Fibroblast of the aortic adventitia (primary cell): ENCODE results near the gene ZKSCAN8. TPM values are rescaled to one million over a fixed set of nuclear protein-coding genes. Genes with fewer than 3 reads are reported as not detected.

Experiments
- DNase-seq: peaks from one replicate; pipeline ENCODE4 v3.0.0-alpha.2; 2010; ENCODE audit warnings: low read depth
- H3K4me3 ChIP-seq: 2 replicates; pipeline ENCODE4 v1.5.1; 2011; ENCODE audit warnings: low read depth, mild to moderate bottlenecking, control low read depth, low read length, moderate library complexity
- total RNA-seq: library from RNA; depleted of rRNA; stranded (reverse); fragments of >200 nt; gene quantifications from 2 replicates; pipeline ENCODE4 v1.2.3, GENCODE V29; 2012; ENCODE audit warnings: low replicate concordance
- TF ChIP-seq, protein P1 (sequence below): IDR thresholded peaks from 2 replicates; pipeline ENCODE4 v1.5.1; 2011; ENCODE audit warnings: mild to moderate bottlenecking, low read length, control low read depth, inconsistent platforms; ENCODE audit not compliant: insufficient read depth

ZKSCAN8 gene
- total RNA-seq, 1 donor = 21.2 TPM

DNA sequence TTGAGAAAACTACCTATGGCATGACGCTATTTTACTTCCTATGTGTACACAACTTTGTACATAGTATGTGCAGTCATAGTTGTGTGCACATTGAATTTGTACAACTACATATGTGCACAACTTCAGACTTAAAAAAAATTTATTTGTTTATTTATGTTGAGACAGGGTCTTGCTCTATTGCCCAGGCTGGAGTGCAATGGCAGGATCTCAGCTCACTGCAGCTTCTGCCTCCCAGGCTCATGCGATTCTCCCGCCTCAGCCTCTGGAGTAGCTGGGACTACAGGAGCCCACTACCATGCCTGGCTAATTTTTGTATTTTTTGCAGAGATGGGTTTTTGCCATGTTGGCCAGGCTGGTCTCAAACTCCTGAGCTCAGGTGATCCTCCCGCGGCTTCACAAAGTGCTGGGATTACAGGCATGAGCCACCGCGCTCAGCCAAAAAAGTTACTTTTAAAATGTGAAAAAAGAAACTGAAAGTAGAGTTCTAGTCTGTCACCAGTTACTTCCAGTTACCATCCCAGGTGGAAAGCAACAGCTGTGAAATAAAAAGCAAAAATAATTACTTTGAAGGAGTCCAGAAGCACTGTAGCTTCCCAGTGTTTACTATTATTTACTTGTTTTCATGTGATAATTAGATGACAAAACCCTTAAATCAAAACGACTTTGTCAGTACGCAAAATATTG is 1.7 kb upstream of the ZKSCAN8 start:
- TF ChIP-seq, protein P1, sequence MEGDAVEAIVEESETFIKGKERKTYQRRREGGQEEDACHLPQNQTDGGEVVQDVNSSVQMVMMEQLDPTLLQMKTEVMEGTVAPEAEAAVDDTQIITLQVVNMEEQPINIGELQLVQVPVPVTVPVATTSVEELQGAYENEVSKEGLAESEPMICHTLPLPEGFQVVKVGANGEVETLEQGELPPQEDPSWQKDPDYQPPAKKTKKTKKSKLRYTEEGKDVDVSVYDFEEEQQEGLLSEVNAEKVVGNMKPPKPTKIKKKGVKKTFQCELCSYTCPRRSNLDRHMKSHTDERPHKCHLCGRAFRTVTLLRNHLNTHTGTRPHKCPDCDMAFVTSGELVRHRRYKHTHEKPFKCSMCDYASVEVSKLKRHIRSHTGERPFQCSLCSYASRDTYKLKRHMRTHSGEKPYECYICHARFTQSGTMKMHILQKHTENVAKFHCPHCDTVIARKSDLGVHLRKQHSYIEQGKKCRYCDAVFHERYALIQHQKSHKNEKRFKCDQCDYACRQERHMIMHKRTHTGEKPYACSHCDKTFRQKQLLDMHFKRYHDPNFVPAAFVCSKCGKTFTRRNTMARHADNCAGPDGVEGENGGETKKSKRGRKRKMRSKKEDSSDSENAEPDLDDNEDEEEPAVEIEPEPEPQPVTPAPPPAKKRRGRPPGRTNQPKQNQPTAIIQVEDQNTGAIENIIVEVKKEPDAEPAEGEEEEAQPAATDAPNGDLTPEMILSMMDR = no peak
- no peak for DNase-seq
- H3K4me3 ChIP-seq = no peak overlapping the region

DNA sequence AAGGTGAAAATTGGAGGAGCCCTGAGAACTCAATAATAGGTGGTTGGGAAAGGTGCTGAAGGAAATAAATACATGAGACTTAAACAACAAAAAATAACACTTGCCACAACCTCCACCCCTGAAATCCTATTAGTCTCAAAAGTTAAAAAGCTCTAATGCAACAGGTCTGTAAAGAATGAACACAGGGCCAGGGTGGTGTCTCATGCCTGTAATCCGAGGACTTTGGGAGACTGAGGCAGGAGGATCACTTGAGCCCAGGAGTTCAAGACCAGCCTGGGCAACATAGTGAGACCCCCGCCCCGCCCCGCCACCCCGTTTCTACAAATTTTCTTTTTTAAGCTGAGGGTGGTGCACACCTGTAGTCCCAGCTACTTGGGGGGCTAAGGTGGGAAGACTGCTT is 1.1 kb upstream of the ZKSCAN8 start:
- TF ChIP-seq, protein P1 = no peak
- no peak overlapping the region for H3K4me3 ChIP-seq
- no peak for DNase-seq

DNA sequence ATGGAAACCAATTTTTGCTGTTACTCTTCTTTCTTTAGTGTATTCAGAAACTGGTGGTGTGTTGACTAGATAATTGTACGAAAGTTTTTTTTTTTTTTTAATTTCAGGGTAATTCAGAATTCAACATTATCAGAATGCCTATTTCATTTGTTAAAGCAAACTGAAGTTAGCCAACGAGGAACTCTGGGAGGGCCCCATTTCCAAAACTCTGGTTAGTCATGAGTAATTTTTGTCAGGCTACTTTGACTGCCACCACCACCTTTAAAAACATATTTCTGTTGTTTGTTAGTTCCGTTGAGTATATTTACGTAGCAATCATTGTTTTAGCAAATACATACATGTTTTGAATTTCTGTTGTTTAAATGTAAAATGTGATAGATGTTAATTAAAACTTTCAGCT is 763 bp downstream of the ZKSCAN8 start:
- DNase-seq = peak; percentile 38
- TF ChIP-seq, protein P1 = no peak
- H3K4me3 ChIP-seq = peak overlapping the region; percentile 98

DNA sequence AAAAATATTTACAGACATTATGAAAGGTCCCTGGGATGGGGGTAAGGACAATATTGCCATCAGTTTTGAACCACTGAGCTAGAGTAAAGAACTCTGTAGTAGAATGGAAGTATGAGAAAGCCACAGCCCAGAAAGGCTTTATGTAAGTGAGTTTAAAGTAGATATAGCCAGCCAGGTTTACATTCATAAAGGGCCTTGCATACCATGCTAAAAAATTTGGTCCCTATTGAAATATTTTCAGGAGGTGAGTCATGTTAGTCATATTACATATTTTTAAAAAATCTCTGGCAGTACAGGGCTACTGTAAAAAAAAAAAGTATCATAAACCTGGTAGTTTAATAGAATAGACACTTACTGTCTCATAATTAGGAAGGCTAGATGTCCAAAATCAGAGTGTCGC is 3.5 kb downstream of the ZKSCAN8 start:
- TF ChIP-seq, protein P1 = no peak
- no peak overlapping the region for H3K4me3 ChIP-seq
- no peak for DNase-seq

DNA sequence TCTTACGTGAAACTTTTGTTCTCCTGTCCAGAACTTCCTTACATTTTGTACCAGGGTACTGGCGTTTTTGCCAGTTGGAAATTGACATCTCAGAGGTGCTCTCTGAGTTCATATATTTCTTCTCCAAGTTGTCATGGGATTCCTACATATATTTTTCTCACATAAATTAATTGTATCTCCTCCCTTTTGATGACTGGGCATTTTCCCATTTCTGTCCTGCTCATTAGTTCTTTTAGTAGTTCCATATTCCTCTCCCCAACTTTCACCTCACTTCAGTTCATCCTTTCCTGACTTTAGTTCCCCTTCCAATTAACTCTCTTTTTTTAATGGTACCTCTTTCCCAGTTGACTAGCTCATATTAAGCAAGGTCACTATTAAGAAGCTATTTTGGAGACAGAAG is 10.8 kb downstream of the ZKSCAN8 start:
- TF ChIP-seq, protein P1 = no peak
- H3K4me3 ChIP-seq = no peak overlapping the region
- no peak for DNase-seq

DNA sequence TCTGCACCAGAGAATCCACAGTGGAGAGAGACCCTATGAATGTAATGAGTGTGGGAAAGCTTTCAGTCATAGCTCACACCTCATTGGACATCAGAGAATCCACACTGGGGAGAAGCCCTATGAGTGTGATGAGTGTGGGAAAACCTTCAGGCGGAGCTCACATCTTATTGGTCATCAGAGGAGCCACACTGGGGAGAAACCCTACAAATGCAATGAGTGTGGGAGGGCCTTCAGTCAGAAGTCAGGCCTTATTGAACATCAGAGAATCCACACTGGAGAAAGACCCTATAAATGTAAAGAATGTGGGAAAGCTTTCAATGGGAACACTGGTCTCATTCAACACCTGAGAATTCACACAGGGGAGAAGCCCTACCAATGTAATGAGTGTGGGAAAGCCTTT is 11.9 kb downstream of the ZKSCAN8 start:
- TF ChIP-seq, protein P1 = no peak
- no peak overlapping the region for H3K4me3 ChIP-seq
- no peak for DNase-seq

DNA sequence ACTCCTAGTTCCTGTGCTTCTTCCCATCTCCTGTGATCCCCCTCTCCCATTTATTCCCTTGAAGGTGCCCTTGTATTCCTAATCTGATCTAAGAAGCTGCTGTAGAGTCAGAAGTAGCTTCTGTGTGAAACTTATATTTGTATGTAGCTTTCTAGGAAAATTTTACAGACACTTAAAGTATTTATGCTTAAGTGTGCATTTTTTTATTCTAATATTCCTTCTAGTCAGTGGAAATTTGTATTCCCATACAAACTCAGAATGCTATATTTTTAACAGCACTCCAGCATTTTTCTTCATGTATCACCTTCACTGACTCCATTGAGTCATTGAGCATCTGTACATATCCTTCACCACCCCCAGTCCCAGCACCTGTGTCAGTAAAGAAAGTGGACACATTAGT is 12.7 kb downstream of the ZKSCAN8 start:
- TF ChIP-seq, protein P1 = no peak
- no peak for DNase-seq
- no peak overlapping the region for H3K4me3 ChIP-seq
